Keratinocyte (primary cell): ENCODE results near the gene SLC2A11. TPM values are rescaled to one million over a fixed set of nuclear protein-coding genes. Genes with fewer than 3 reads are reported as not detected.

Experiments
- DNase-seq: peaks from one replicate; pipeline ENCODE4 v3.0.0-alpha.2; 2011; ENCODE audit warnings: low read depth, missing footprints, low spot score
- FAIRE-seq: peaks from 2 replicates; lab custom pipeline; 2011; peaks lifted over from hg19 to GRCh38; lab: Jason Lieb, UNC
- H2AFZ ChIP-seq: 2 replicates; pipeline ENCODE4 v1.6.0; 2012; ENCODE audit warnings: low read length, control low read depth, inconsistent platforms; ENCODE audit not compliant: control insufficient read depth
- H3K27ac ChIP-seq: 2 replicates; pipeline ENCODE4 v1.5.1; 2011; ENCODE audit warnings: low read length; ENCODE audit not compliant: control insufficient read depth, insufficient read depth
- H3K27me3 ChIP-seq: 3 replicates; pipeline ENCODE4 v1.6.0; 2011; ENCODE audit warnings: low read length; ENCODE audit not compliant: control insufficient read depth, insufficient read depth; ENCODE audit errors: extremely low read depth
- H3K36me3 ChIP-seq, 2 experiments: 2 replicates in 1 of 2; 3 replicates in 1 of 2; pipeline ENCODE4 v1.5.1; 2011; ENCODE audit warnings: low read length in 2 of 2, mild to moderate bottlenecking in 1 of 2; ENCODE audit not compliant: control insufficient read depth in 2 of 2, insufficient read depth in 2 of 2; ENCODE audit errors: extremely low read depth in 1 of 2
- H3K4me1 ChIP-seq: 3 replicates; pipeline ENCODE4 v1.5.1; 2011; ENCODE audit warnings: low read length; ENCODE audit not compliant: control insufficient read depth, insufficient read depth; ENCODE audit errors: extremely low read depth
- H3K4me2 ChIP-seq: 3 replicates; pipeline ENCODE4 v1.6.0; 2011; ENCODE audit warnings: low read depth, low read length; ENCODE audit not compliant: control insufficient read depth, insufficient read depth; ENCODE audit errors: extremely low read depth
- H3K4me3 ChIP-seq, 3 experiments: fragments of 200-600 bp in 1 of 3; sonication (generic) in 1 of 3; 2 replicates in 2 of 3; 3 replicates in 1 of 3; pipeline ENCODE4 v1.5.1; 2011 to 2016; ENCODE audit warnings: low read length in 3 of 3, mild to moderate bottlenecking in 3 of 3, control low read depth in 2 of 3, inconsistent platforms in 1 of 3, low read depth in 1 of 3, mixed read lengths in 1 of 3, mixed run types in 1 of 3, moderate library complexity in 1 of 3; ENCODE audit not compliant: control insufficient read depth in 2 of 3, insufficient read depth in 2 of 3; ENCODE audit errors: extremely low read depth in 1 of 3
- H3K79me2 ChIP-seq: 2 replicates; pipeline ENCODE4 v1.6.0; 2012; ENCODE audit warnings: low read length; ENCODE audit not compliant: control insufficient read depth, insufficient read depth
- H3K9ac ChIP-seq: 3 replicates; pipeline ENCODE4 v1.6.0; 2011; ENCODE audit warnings: low read length; ENCODE audit not compliant: control insufficient read depth, insufficient read depth; ENCODE audit errors: extremely low read depth
- H3K9me1 ChIP-seq: 3 replicates; pipeline ENCODE4 v1.6.0; 2011; ENCODE audit warnings: low read length; ENCODE audit not compliant: control insufficient read depth, insufficient read depth; ENCODE audit errors: extremely low read depth
- H3K9me3 ChIP-seq: 2 replicates; pipeline ENCODE4 v1.5.1; 2012; ENCODE audit warnings: low read depth, low read length; ENCODE audit not compliant: control insufficient read depth
- H4K20me1 ChIP-seq: 3 replicates; pipeline ENCODE4 v1.6.0; 2011; ENCODE audit warnings: low read length; ENCODE audit not compliant: control insufficient read depth, insufficient read depth; ENCODE audit errors: extremely low read depth
- EZH2 ChIP-seq: IDR thresholded peaks from one replicate; pipeline ENCODE4 v1.6.1; 2012; ENCODE audit warnings: inconsistent platforms, mild to moderate bottlenecking, low read length, moderate library complexity
- dilution Hi-C: fragments of 300-500 bp; cut with MboI; formaldehyde crosslinking; loops from one replicate; pipeline ENCODE4 v1.7.0; 2020; ENCODE audit warnings: low sequenced_read_pairs; ENCODE audit not compliant: extremely low pct_ligation_motif_present
- polyA plus RNA-seq, 5 experiments: library from polyadenylated mRNA; depleted of rRNA in 3 of 5; stranded (reverse) in 3 of 5; stranded (forward) in 1 of 5; unstranded in 1 of 5; fragments of >200 nt; gene quantifications; 1 replicate in 1 of 5; 2 replicates in 3 of 5; 3 replicates in 1 of 5; pipeline versions ENCODE4 v1.2.1 to v1.2.3, GENCODE V29; 2011 to 2012; ENCODE audit warnings: missing spikeins in 2 of 5, low read depth in 1 of 5, low replicate concordance in 1 of 5
- TF ChIP-seq, protein P1 (sequence below), 3 experiments: IDR thresholded peaks in 1 of 3; conservative IDR thresholded peaks in 1 of 3; optimal IDR thresholded peaks in 1 of 3; 2 replicates in 2 of 3; 3 replicates in 1 of 3; pipeline versions ENCODE3 to v1.5.1; 2011; ENCODE audit warnings: low read length in 3 of 3, mild to moderate bottlenecking in 3 of 3, moderate library complexity in 2 of 3, control low read depth in 1 of 3, inconsistent platforms in 1 of 3; ENCODE audit not compliant: insufficient read depth in 2 of 3; ENCODE audit errors: extremely low read depth in 1 of 3

The SLC2A11 gene
- polyA plus RNA-seq, 1 donor (not counting 4 experiments of a cell fraction or from before 2014, with no cell fraction given), result 6.0 TPM

DNA sequence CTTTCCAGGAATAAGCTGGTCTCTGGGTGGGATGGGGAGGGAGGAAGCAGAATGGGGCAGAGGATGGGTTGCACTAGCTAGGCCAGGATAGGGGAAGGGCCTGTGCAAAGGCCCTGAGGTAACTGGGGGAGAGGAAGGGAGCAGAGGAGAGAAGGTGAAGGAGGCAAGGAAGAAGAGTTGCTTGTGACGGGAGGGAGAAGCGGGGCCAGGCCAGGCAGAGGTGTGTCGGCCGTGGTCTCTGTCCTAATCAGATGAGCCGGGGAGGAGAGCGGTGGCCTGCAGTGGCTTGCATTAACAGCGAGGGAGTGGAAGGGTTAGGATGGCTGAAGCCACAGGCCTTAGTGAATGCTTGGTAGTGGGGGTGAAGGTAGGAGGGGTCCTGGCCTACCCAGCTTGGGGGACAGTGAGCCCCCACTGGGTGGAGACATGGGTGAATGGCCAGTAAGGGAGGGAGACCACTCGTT lies 12.9 kb upstream of the SLC2A11 start:
- no peaks in the 10 kb centered on the region for H3K9me3 ChIP-seq
- dilution Hi-C loops, result no loop called here
- no peak overlapping the region for H2AFZ ChIP-seq
- no peak overlapping the region for H3K9ac ChIP-seq
- H3K4me2 ChIP-seq, result no peak overlapping the region
- TF ChIP-seq EZH2, result no peak
- TF ChIP-seq, protein P1, sequence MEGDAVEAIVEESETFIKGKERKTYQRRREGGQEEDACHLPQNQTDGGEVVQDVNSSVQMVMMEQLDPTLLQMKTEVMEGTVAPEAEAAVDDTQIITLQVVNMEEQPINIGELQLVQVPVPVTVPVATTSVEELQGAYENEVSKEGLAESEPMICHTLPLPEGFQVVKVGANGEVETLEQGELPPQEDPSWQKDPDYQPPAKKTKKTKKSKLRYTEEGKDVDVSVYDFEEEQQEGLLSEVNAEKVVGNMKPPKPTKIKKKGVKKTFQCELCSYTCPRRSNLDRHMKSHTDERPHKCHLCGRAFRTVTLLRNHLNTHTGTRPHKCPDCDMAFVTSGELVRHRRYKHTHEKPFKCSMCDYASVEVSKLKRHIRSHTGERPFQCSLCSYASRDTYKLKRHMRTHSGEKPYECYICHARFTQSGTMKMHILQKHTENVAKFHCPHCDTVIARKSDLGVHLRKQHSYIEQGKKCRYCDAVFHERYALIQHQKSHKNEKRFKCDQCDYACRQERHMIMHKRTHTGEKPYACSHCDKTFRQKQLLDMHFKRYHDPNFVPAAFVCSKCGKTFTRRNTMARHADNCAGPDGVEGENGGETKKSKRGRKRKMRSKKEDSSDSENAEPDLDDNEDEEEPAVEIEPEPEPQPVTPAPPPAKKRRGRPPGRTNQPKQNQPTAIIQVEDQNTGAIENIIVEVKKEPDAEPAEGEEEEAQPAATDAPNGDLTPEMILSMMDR (optimal IDR thresholded peaks at IDR 0.05 in 1 of 3, IDR thresholded peaks at IDR 0.05 in 1 of 3, conservative IDR thresholded peaks at IDR 0.05 in 1 of 3; ENCODE audit: extremely low read depth in 1 of 3, insufficient read depth in 2 of 3, low read length in 3 of 3), result no peak
- peaks cover 18% of the 10 kb centered on the region for H3K4me1 ChIP-seq
- no peaks in the 10 kb centered on the region for H3K9me1 ChIP-seq
- no peak overlapping the region for H3K27ac ChIP-seq
- peaks cover 4% of the 10 kb centered on the region for H3K27me3 ChIP-seq
- no peaks in the 10 kb centered on the region for H3K79me2 ChIP-seq
- H3K4me3 ChIP-seq, result no peak overlapping the region
- FAIRE-seq (no peak), DNase-seq (no peak)
- no peaks in the 10 kb centered on the region for H4K20me1 ChIP-seq
- no peaks in the 10 kb centered on the region for H3K36me3 ChIP-seq

GRCh38 chr22:23845265-23846080 lies 12.2 kb upstream of the SLC2A11 start:
- Histone ChIP-seq H3K36me3 (no peaks in the 10 kb centered on the region), H2AFZ (no peak overlapping the region), H3K9me1 (no peaks in the 10 kb centered on the region), H3K4me1 (peaks cover 18% of the 10 kb centered on the region), H3K4me2 (no peak overlapping the region), H3K27me3 (peaks cover 9% of the 10 kb centered on the region), H3K9me3 (no peaks in the 10 kb centered on the region), H3K79me2 (no peaks in the 10 kb centered on the region), H3K9ac (no peak overlapping the region), H4K20me1 (no peaks in the 10 kb centered on the region), H3K27ac (no peak overlapping the region), H3K4me3 (no peak overlapping the region)
- TF ChIP-seq, protein P1 (optimal IDR thresholded peaks at IDR 0.05 in 1 of 3, IDR thresholded peaks at IDR 0.05 in 1 of 3, conservative IDR thresholded peaks at IDR 0.05 in 1 of 3; ENCODE audit: extremely low read depth in 1 of 3, insufficient read depth in 2 of 3, low read length in 3 of 3), result no peak
- no peak for TF ChIP-seq EZH2
- dilution Hi-C loops, result no loop called here
- DNase-seq (no peak), FAIRE-seq (no peak)
